HEK293T (cell line): ENCODE measurements around the gene CHD8.

Source experiments
- CTCF ChIA-PET: fragments of 350-600 bp; formaldehyde crosslinking; extraction: SDS; loops from one replicate; lab custom pipeline; 2021; ENCODE audit warnings: antibody characterized with exemption, inconsistent platforms; lab: Yijun Ruan, JAX
- POLR2A ChIA-PET: fragments of 350-600 bp; formaldehyde crosslinking; extraction: SDS; loops from one replicate; lab custom pipeline; 2020; ENCODE audit warnings: antibody characterized with exemption, inconsistent platforms; lab: Yijun Ruan, JAX
- DNase-seq: peaks from one replicate; pipeline ENCODE4 v3.0.0; 2012; ENCODE audit warnings: mixed read lengths; ENCODE audit errors: extremely low spot score
- ARNT ChIP-seq: fragments of 450-650 bp; IDR thresholded peaks from 2 replicates; pipeline ENCODE4 v1.6.1; 2017; ENCODE audit warnings: mild to moderate bottlenecking
- BHLHE40 ChIP-seq: fragments of 450-650 bp; IDR thresholded peaks from 2 replicates; pipeline ENCODE4 v1.6.1; 2016; ENCODE audit warnings: mild to moderate bottlenecking, moderate library complexity, borderline replicate concordance
- CTBP1 ChIP-seq: fragments of 450-650 bp; IDR thresholded peaks from 2 replicates; pipeline ENCODE4 v1.6.1; 2016; ENCODE audit warnings: borderline replicate concordance
- ELF4 ChIP-seq: fragments of 450-650 bp; IDR thresholded peaks from 2 replicates; pipeline ENCODE4 v1.6.1; 2017; ENCODE audit warnings: antibody characterized with exemption
- FOXA1 ChIP-seq: fragments of 450-650 bp; IDR thresholded peaks from 2 replicates; pipeline ENCODE4 v1.6.1; 2016; ENCODE audit warnings: mild to moderate bottlenecking
- FOXK2 ChIP-seq: fragments of 450-650 bp; IDR thresholded peaks from 2 replicates; pipeline ENCODE4 v1.6.1; 2016; ENCODE audit warnings: mild to moderate bottlenecking
- FOXM1 ChIP-seq: fragments of 450-650 bp; IDR thresholded peaks from 2 replicates; pipeline ENCODE4 v1.6.1; 2017; ENCODE audit warnings: mild to moderate bottlenecking, borderline replicate concordance
- HDGF ChIP-seq: fragments of 450-650 bp; IDR thresholded peaks from 2 replicates; pipeline ENCODE4 v1.6.1; 2017; ENCODE audit warnings: antibody characterized with exemption, borderline replicate concordance
- L3MBTL2 ChIP-seq: fragments of 450-650 bp; conservative IDR thresholded peaks from 2 replicates; pipeline ENCODE4 v1.6.1; 2016; ENCODE audit warnings: mild to moderate bottlenecking
- LEF1 ChIP-seq: fragments of 450-650 bp; IDR thresholded peaks from 2 replicates; pipeline ENCODE4 v1.6.1; 2017; ENCODE audit warnings: mild to moderate bottlenecking, borderline replicate concordance
- NFRKB ChIP-seq: fragments of 450-650 bp; IDR thresholded peaks from 2 replicates; pipeline ENCODE4 v1.6.1; 2016; ENCODE audit warnings: mild to moderate bottlenecking, moderate library complexity
- SP1 ChIP-seq: fragments of 450-650 bp; IDR thresholded peaks from 2 replicates; pipeline ENCODE4 v1.6.1; 2017
- SUZ12 ChIP-seq: fragments of 450-650 bp; IDR thresholded peaks from 2 replicates; pipeline ENCODE4 v1.6.1; 2016; ENCODE audit warnings: mild to moderate bottlenecking
- TARDBP ChIP-seq: fragments of 450-650 bp; IDR thresholded peaks from 2 replicates; pipeline ENCODE4 v1.6.1; 2016
- ZNF384 ChIP-seq: fragments of 450-650 bp; IDR thresholded peaks from 2 replicates; pipeline ENCODE4 v1.6.1; 2016
- TF ChIP-seq, protein P1 (sequence below): fragments of 450-650 bp; IDR thresholded peaks from 2 replicates; pipeline ENCODE4 v1.6.1; 2016

The CHD8 gene

GRCh38 chr14:21346532-21347135, 109.3 kb downstream of the CHD8 start:
- DNase-seq = no peak

DNA sequence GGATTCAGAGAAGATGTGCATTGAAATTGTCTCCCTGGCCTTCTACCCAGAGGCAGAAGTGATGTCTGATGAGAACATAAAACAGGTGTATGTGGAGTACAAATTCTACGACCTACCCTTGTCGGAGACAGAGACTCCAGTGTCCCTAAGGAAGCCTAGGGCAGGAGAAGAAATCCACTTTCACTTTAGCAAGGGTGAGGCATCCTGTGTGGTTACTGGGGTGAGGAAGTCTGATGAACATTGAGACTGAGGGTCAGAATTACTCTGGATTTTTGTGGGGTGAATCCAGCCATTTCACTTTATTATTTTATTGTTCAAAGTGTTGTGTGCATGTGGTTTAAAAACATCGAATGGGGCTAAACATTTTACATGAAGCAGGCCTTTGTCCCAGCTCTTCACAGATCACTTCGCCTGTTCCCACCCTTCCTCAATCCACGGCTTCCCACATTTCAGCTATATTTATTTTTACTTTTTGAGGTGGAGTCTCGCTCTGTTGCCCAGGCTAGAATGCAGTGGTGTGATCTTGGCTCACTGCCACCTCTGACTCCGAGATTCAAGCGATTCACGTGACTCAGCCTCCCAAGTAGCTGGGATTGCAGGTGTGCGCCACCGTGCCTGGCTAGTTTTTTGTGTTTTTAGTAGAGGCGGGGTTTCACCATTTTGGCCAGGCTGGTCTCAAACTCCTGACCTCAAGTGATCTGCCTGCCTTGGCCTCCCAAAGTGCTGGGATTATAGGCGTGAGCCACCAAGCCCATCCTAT, 112.7 kb downstream of the CHD8 start:
- ChIA-PET POLR2A (no interaction called here), CTCF (no interaction called here)
- DNase-seq = no peak
- TF ChIP-seq FOXA1 (no peak), FOXM1 (no peak), BHLHE40 (no peak), LEF1 (no peak)
- TF ChIP-seq, protein P1, sequence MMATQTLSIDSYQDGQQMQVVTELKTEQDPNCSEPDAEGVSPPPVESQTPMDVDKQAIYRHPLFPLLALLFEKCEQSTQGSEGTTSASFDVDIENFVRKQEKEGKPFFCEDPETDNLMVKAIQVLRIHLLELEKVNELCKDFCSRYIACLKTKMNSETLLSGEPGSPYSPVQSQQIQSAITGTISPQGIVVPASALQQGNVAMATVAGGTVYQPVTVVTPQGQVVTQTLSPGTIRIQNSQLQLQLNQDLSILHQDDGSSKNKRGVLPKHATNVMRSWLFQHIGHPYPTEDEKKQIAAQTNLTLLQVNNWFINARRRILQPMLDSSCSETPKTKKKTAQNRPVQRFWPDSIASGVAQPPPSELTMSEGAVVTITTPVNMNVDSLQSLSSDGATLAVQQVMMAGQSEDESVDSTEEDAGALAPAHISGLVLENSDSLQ = no peak

More at GRCh38 chr14:21346532-21347135, 109.3 kb downstream of the CHD8 start:
- ChIA-PET POLR2A (no interaction called here), CTCF (no interaction called here)
- TF ChIP-seq NFRKB = no peak
- no peak for TF ChIP-seq LEF1
- TF ChIP-seq SP1 = no peak
- TF ChIP-seq SUZ12 = no peak
- TF ChIP-seq HDGF = no peak
- TF ChIP-seq FOXA1 = no peak
- TF ChIP-seq, protein P1 = no peak
- no peak for TF ChIP-seq FOXM1
- TF ChIP-seq TARDBP = no peak
- TF ChIP-seq L3MBTL2 = no peak
- no peak for TF ChIP-seq FOXK2
- TF ChIP-seq BHLHE40 = no peak
- no peak for TF ChIP-seq CTBP1
- TF ChIP-seq ZNF384 = no peak
- no peak for TF ChIP-seq ARNT
- no peak for TF ChIP-seq ELF4
